ENCODE measurements around the gene SPTLC3.

SPTLC3 gene

GRCh38 chr20:13205848-13206434 is 197.2 kb downstream of the SPTLC3 start:
- DNase-seq: no peak

GRCh38 chr20:13207016-13207415 is 198.2 kb downstream of the SPTLC3 start:
- no peak for DNase-seq

- no peak for DNase-seq
Measured at GRCh38 chr20:13211956-13212618, 203.3 kb downstream of the SPTLC3 start.

GRCh38 chr20:13212750-13213149 is 204.0 kb downstream of the SPTLC3 start:
- DNase-seq: no peak

GRCh38 chr20:13213335-13213734 is 204.6 kb downstream of the SPTLC3 start:
- DNase-seq: no peak

- no peak for DNase-seq
Measured at GRCh38 chr20:13216533-13216932, 207.8 kb downstream of the SPTLC3 start.
